Measurements from ENCODE around the gene P3H3. TPM values are rescaled to one million over a fixed set of nuclear protein-coding genes. Genes with fewer than 3 reads are reported as not detected.

Gene P3H3
- total and polyA plus RNA-seq, 4 donors = 0.42 to 1.9 (median 1.6) TPM

GRCh38 chr12:6830286-6830890 is 2.2 kb downstream of the P3H3 start:
- no peak overlapping the region for H3K27ac ChIP-seq (ENCODE audit: low read depth in 1 of 2, low read length in 2 of 2)
- DNase-seq (ENCODE audit: low spot score) = no peak
- H3K4me1 ChIP-seq (ENCODE audit: control insufficient read depth in 4 of 4, insufficient read depth in 4 of 4, low read length in 3 of 4) = peaks cover 5 to 15% (median 12%) of the 10 kb centered on the region in 4 donors
- no peak overlapping the region for H3K4me3 ChIP-seq (ENCODE audit: low read depth in 1 of 3, low read length in 3 of 3)
- WGBS = 82% methylated on average over 11 of the region's 11 CpGs
- H3K9me3 ChIP-seq (ENCODE audit: control insufficient read depth in 4 of 4, low read length in 3 of 4) = no peaks in the 10 kb centered on the region
- H3K9ac ChIP-seq (ENCODE audit: low read depth in 1 of 2, low read length in 2 of 2) = no peak overlapping the region
- TF ChIP-seq TAF1 (conservative IDR thresholded peaks at IDR 0.05) (no peak), RAD21 (IDR thresholded peaks at IDR 0.05) (no peak), GABPA (IDR thresholded peaks at IDR 0.05 in 1 of 2, conservative IDR thresholded peaks at IDR 0.05 in 1 of 2) (no peak), RXRA (IDR thresholded peaks at IDR 0.05) (no peak), CTCF (IDR thresholded peaks at IDR 0.05; ENCODE audit: low read depth, low read length, missing input control) (no peak), ZBTB33 (IDR thresholded peaks at IDR 0.05) (no peak), FOXA2 (IDR thresholded peaks at IDR 0.05) (no peak), JUND (IDR thresholded peaks at IDR 0.05) (no peak), HNF4G (IDR thresholded peaks at IDR 0.05) (no peak), REST (IDR thresholded peaks at IDR 0.05) (no peak), EGR1 (IDR thresholded peaks at IDR 0.05; ENCODE audit: low read depth in 2 of 2) (no peak), HNF4A (conservative IDR thresholded peaks at IDR 0.05) (no peak), FOXA1 (IDR thresholded peaks at IDR 0.05) (no peak), NR2F2 (IDR thresholded peaks at IDR 0.05) (no peak), SP1 (IDR thresholded peaks at IDR 0.05) (no peak)
- TF ChIP-seq, protein P1, sequence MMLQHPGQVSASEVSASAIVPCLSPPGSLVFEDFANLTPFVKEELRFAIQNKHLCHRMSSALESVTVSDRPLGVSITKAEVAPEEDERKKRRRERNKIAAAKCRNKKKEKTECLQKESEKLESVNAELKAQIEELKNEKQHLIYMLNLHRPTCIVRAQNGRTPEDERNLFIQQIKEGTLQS (IDR thresholded peaks at IDR 0.05) = no peak
- TF ChIP-seq, protein P2, sequence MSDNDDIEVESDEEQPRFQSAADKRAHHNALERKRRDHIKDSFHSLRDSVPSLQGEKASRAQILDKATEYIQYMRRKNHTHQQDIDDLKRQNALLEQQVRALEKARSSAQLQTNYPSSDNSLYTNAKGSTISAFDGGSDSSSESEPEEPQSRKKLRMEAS (IDR thresholded peaks at IDR 0.05) = no peak
- H3K27me3 ChIP-seq (ENCODE audit: control insufficient read depth in 4 of 4, insufficient read depth in 4 of 4, low read length in 3 of 4) = peaks cover 0 to 2% (median 0%) of the 10 kb centered on the region in 4 donors
- H3K36me3 ChIP-seq (ENCODE audit: control insufficient read depth in 4 of 4, insufficient read depth in 3 of 4, low read depth in 1 of 4, low read length in 3 of 4) = no peaks in the 10 kb centered on the region

All from liver (tissue), 9 donors.